HepG2 (cell line): ENCODE data around the gene IL21R. TPM values are rescaled to one million over a fixed set of nuclear protein-coding genes. Genes with fewer than 3 reads are reported as not detected.

Source experiments
- ATF6 ChIP-seq: sonication (generic); formaldehyde crosslinking; conservative IDR thresholded peaks from 2 replicates; pipeline ENCODE4 v1.4.0; 2020; ENCODE audit warnings: missing genetic modification reagents
- ATF7-NPFF ChIP-seq: sonication (generic); formaldehyde crosslinking; IDR thresholded peaks from 2 replicates; pipeline ENCODE4 v1.8.1; 2023; ENCODE audit warnings: mild to moderate bottlenecking, low read depth, missing genetic modification reagents, moderate library complexity
- FOXP4 ChIP-seq: sonication (generic); formaldehyde crosslinking; IDR thresholded peaks from 2 replicates; pipeline ENCODE4 v1.4.0; 2020; ENCODE audit warnings: missing genetic modification reagents
- HIVEP1 ChIP-seq: sonication (generic); formaldehyde crosslinking; IDR thresholded peaks from 2 replicates; pipeline ENCODE4 v1.4.0; 2020; ENCODE audit warnings: mild to moderate bottlenecking, missing genetic modification reagents
- HOXA9 ChIP-seq: sonication (generic); formaldehyde crosslinking; IDR thresholded peaks from 2 replicates; pipeline ENCODE4 v1.8.1; 2022; ENCODE audit warnings: missing genetic modification reagents, mild to moderate bottlenecking, moderate library complexity, borderline replicate concordance
- MED1 ChIP-seq: sonication (generic); formaldehyde crosslinking; IDR thresholded peaks from 2 replicates; pipeline ENCODE4 v1.4.0; 2020; ENCODE audit warnings: missing genetic modification reagents
- RBFOX2 ChIP-seq: fragments of 200-400 bp; formaldehyde crosslinking; IDR thresholded peaks from 2 replicates; pipeline ENCODE4 v1.6.1; 2017; ENCODE audit warnings: low read depth, mild to moderate bottlenecking, low read length
- RBM22 ChIP-seq: fragments of 200-400 bp; formaldehyde crosslinking; optimal IDR thresholded peaks from 2 replicates; pipeline ENCODE3; 2017; ENCODE audit warnings: mild to moderate bottlenecking, low read length, moderate library complexity
- SNAPC2 ChIP-seq: sonication (generic); formaldehyde crosslinking; IDR thresholded peaks from 2 replicates; pipeline ENCODE4 v1.8.1; 2022; ENCODE audit warnings: mild to moderate bottlenecking, missing genetic modification reagents
- SNAPC5 ChIP-seq: sonication (generic); formaldehyde crosslinking; IDR thresholded peaks from 2 replicates; pipeline ENCODE4 v1.8.1; 2023; ENCODE audit warnings: mild to moderate bottlenecking, missing genetic modification reagents, borderline replicate concordance
- ZNF276 ChIP-seq: sonication (generic); formaldehyde crosslinking; IDR thresholded peaks from 2 replicates; pipeline ENCODE4 v1.4.0; 2020; ENCODE audit warnings: mild to moderate bottlenecking, low read depth, missing genetic modification reagents
- ZNF331 ChIP-seq: sonication (generic); formaldehyde crosslinking; IDR thresholded peaks from 2 replicates; pipeline ENCODE4 v1.4.0; 2020; ENCODE audit warnings: missing genetic modification reagents
- ZNF597 ChIP-seq: sonication (generic); formaldehyde crosslinking; IDR thresholded peaks from 2 replicates; pipeline ENCODE4 v1.5.0; 2020; ENCODE audit warnings: missing genetic modification reagents
- ZNF644 ChIP-seq: IDR thresholded peaks from 2 replicates; pipeline ENCODE4 v1.6.1; 2016; ENCODE audit warnings: low read depth
- ZNF687 ChIP-seq: sonication (generic); formaldehyde crosslinking; IDR thresholded peaks from 2 replicates; pipeline ENCODE4 v1.5.1; 2020; ENCODE audit warnings: mild to moderate bottlenecking, missing genetic modification reagents, moderate library complexity
- ZSCAN25 ChIP-seq: sonication (generic); formaldehyde crosslinking; IDR thresholded peaks from 2 replicates; pipeline ENCODE4 v1.8.0; 2022; ENCODE audit warnings: mild to moderate bottlenecking, missing genetic modification reagents
- polyA plus RNA-seq, 8 experiments: library from polyadenylated mRNA; depleted of rRNA in 3 of 8; stranded (reverse) in 7 of 8; unstranded in 1 of 8; fragments of >200 nt; fragmentation: Illumina TruSeq in 4 of 8; extraction: Trizol in 4 of 8; gene quantifications; 2 replicates each; pipeline versions ENCODE4 v1.2.1 to v1.2.3, GENCODE V29; 2011 to 2016; ENCODE audit warnings: low read depth in 4 of 8, missing spikeins in 1 of 8, mixed read lengths in 1 of 8; ENCODE audit not compliant: insufficient read depth in 1 of 8
- total RNA-seq, 5 experiments: library from RNA; depleted of rRNA; stranded (reverse); fragments of >200 nt; fragmentation: Illumina TruSeq; extraction: Trizol; gene quantifications; 2 replicates each; pipeline ENCODE4 v1.2.3, GENCODE V29; 2016; ENCODE audit warnings: low read depth in 1 of 5

Gene IL21R
- total and polyA plus RNA-seq, 2 of the 13 experiments (the other 11 are each of a cell fraction or from before 2014, with no cell fraction given): 0.49 to 0.64 TPM

- peak; percentile 97 for TF ChIP-seq ZNF687 (CRISPR knock-in tag)
- peak; percentile 88 for TF ChIP-seq MED1 (CRISPR knock-in tag)
- TF ChIP-seq ZNF276 (CRISPR knock-in tag): no peak
- no peak for TF ChIP-seq ZNF597 (CRISPR knock-in tag)
- TF ChIP-seq FOXP4 (CRISPR knock-in tag): no peak
- no peak for TF ChIP-seq ATF7-NPFF
- TF ChIP-seq ZNF331 (CRISPR knock-in tag): peak; percentile 76
- no peak for TF ChIP-seq ZSCAN25 (CRISPR knock-in tag)
- TF ChIP-seq HOXA9 (CRISPR knock-in tag): no peak
- no peak for TF ChIP-seq SNAPC5
- no peak for TF ChIP-seq SNAPC2 (CRISPR knock-in tag)
- TF ChIP-seq RBM22: peak; percentile 44
- no peak for TF ChIP-seq RBFOX2
- TF ChIP-seq ZNF644 (CRISPR knock-in tag): 0 out of 2 replicates have a peak, but pooled peaks have one; percentile 46
- no peak for TF ChIP-seq ATF6 (CRISPR knock-in tag)
- peak; percentile 46 for TF ChIP-seq HIVEP1
These were observed 68.8 kb downstream of the IL21R start (continued) for GRCh38 chr16:27470567-27471431.
